WTC11 (cell line): Measurements from ENCODE around the gene PAMR1. TPM values are rescaled to one million over a fixed set of nuclear protein-coding genes. Genes with fewer than 3 reads are reported as not detected.

Experiments
- ATAC-seq: fragments of 200-7000 bp; cut with Tn5 transposase; 2 replicates; pipeline ENCODE4 v1.10.0; 2021; ENCODE audit warnings: mild to moderate bottlenecking, moderate library complexity
- CTCF ChIA-PET: fragments of 300-600 bp; sonication (Branson Sonifier 250); formaldehyde crosslinking; loops from one replicate; lab custom pipeline; 2021; ENCODE audit warnings: antibody characterized with exemption; lab: Charles Lee
- POLR2A ChIA-PET: fragments of 350-600 bp; sonication (Branson Sonifier 250); formaldehyde crosslinking; loops from one replicate; lab custom pipeline; 2021; ENCODE audit warnings: antibody characterized with exemption; lab: Charles Lee
- DNase-seq: peaks from one replicate; pipeline ENCODE4 v3.0.0; 2021; ENCODE audit warnings: low spot score
- H3K27ac Mint-ChIP-seq: 2 replicates; pipeline ENCODE4 v1.8.0; 2021; ENCODE audit warnings: mixed read lengths
- H3K27me3 Mint-ChIP-seq: 2 replicates; pipeline ENCODE4 v1.8.0; 2021; ENCODE audit warnings: low read depth, mild to moderate bottlenecking, moderate library complexity, mixed read lengths
- H3K36me3 Mint-ChIP-seq: 2 replicates; pipeline ENCODE4 v1.8.0; 2021; ENCODE audit warnings: mixed read lengths
- H3K4me1 Mint-ChIP-seq: 2 replicates; pipeline ENCODE4 v1.8.0; 2022; ENCODE audit warnings: mixed read lengths
- H3K4me3 Mint-ChIP-seq: 2 replicates; pipeline ENCODE4 v1.8.0; 2021; ENCODE audit warnings: mild to moderate bottlenecking, moderate library complexity, mixed read lengths
- H3K9me3 Mint-ChIP-seq: 2 replicates; pipeline ENCODE4 v1.8.0; 2021; ENCODE audit warnings: mixed read lengths
- CREB1 ChIP-seq: sonication (generic); formaldehyde crosslinking; IDR thresholded peaks from 2 replicates; pipeline ENCODE4 v1.8.0; 2023; ENCODE audit warnings: mild to moderate bottlenecking, missing genetic modification reagents
- ELF4 ChIP-seq: sonication (generic); formaldehyde crosslinking; IDR thresholded peaks from 2 replicates; pipeline ENCODE4 v1.8.1; 2022; ENCODE audit warnings: low read depth, mild to moderate bottlenecking, moderate library complexity, missing genetic modification reagents
- EMX1 ChIP-seq: fragments of 250-450 bp; sonication (Bioruptor Pico); IDR thresholded peaks from 2 replicates; pipeline ENCODE4 v1.8.0; 2021; ENCODE audit warnings: mild to moderate bottlenecking
- FOXJ3 ChIP-seq: sonication (generic); formaldehyde crosslinking; IDR thresholded peaks from 2 replicates; pipeline ENCODE4 v1.9.0; 2021; ENCODE audit warnings: missing genetic modification reagents, mild to moderate bottlenecking, borderline replicate concordance
- GABPB1 ChIP-seq: sonication (generic); formaldehyde crosslinking; IDR thresholded peaks from 2 replicates; pipeline ENCODE4 v1.8.1; 2023; ENCODE audit warnings: mild to moderate bottlenecking, missing genetic modification reagents
- GRHL2 ChIP-seq: fragments of 250-450 bp; sonication (Bioruptor Pico); IDR thresholded peaks from 2 replicates; pipeline ENCODE4 v1.8.0; 2022; ENCODE audit warnings: mild to moderate bottlenecking, moderate library complexity; ENCODE audit not compliant: insufficient replicate concordance, severe bottlenecking
- HMGXB4 ChIP-seq: sonication (generic); formaldehyde crosslinking; IDR thresholded peaks from 2 replicates; pipeline ENCODE4 v1.8.1; 2023; ENCODE audit warnings: mild to moderate bottlenecking, moderate library complexity, missing genetic modification reagents
- JAZF1 ChIP-seq: fragments of 250-450 bp; sonication (Bioruptor Pico); IDR thresholded peaks from 2 replicates; pipeline ENCODE4 v1.9.0; 2021; ENCODE audit warnings: moderate library complexity, mild to moderate bottlenecking, inconsistent platforms
- JUN ChIP-seq: sonication (generic); formaldehyde crosslinking; IDR thresholded peaks from 2 replicates; pipeline ENCODE4 v1.8.0; 2023; ENCODE audit warnings: mild to moderate bottlenecking, missing genetic modification reagents
- MYBL2 ChIP-seq: sonication (generic); formaldehyde crosslinking; IDR thresholded peaks from 2 replicates; pipeline ENCODE4 v1.8.1; 2023; ENCODE audit warnings: mild to moderate bottlenecking, moderate library complexity, missing genetic modification reagents
- NFE2L1 ChIP-seq: sonication (generic); formaldehyde crosslinking; IDR thresholded peaks from 2 replicates; pipeline ENCODE4 v1.8.1; 2023; ENCODE audit warnings: missing genetic modification reagents
- NFYB ChIP-seq: sonication (generic); formaldehyde crosslinking; conservative IDR thresholded peaks from 2 replicates; pipeline ENCODE4 v1.8.0; 2022; ENCODE audit warnings: low read depth, missing genetic modification reagents
- SMAD3 ChIP-seq: sonication (generic); formaldehyde crosslinking; IDR thresholded peaks from 2 replicates; pipeline ENCODE4 v1.8.0; 2022; ENCODE audit warnings: missing genetic modification reagents, mild to moderate bottlenecking, borderline replicate concordance
- USF2 ChIP-seq: sonication (generic); formaldehyde crosslinking; IDR thresholded peaks from 2 replicates; pipeline ENCODE4 v1.8.1; 2023; ENCODE audit warnings: mild to moderate bottlenecking, missing genetic modification reagents, moderate library complexity
- ZBTB21 ChIP-seq: sonication (generic); formaldehyde crosslinking; IDR thresholded peaks from 2 replicates; pipeline ENCODE4 v1.8.1; 2023; ENCODE audit warnings: mild to moderate bottlenecking, missing genetic modification reagents, borderline replicate concordance
- ZBTB43 ChIP-seq: sonication (generic); formaldehyde crosslinking; IDR thresholded peaks from 2 replicates; pipeline ENCODE4 v1.8.1; 2023; ENCODE audit warnings: mild to moderate bottlenecking, missing genetic modification reagents
- ZNF219 ChIP-seq: sonication (generic); formaldehyde crosslinking; IDR thresholded peaks from 2 replicates; pipeline ENCODE4 v1.8.0; 2023; ENCODE audit warnings: missing genetic modification reagents, mild to moderate bottlenecking, borderline replicate concordance
- ZNF232 ChIP-seq: sonication (generic); formaldehyde crosslinking; IDR thresholded peaks from 2 replicates; pipeline ENCODE4 v1.8.0; 2022; ENCODE audit warnings: mild to moderate bottlenecking, missing genetic modification reagents
- ZNF263 ChIP-seq: sonication (generic); formaldehyde crosslinking; IDR thresholded peaks from 2 replicates; pipeline ENCODE4 v1.8.1; 2022; ENCODE audit warnings: low read depth, mild to moderate bottlenecking, moderate library complexity, missing genetic modification reagents
- ZNF317 ChIP-seq: sonication (generic); formaldehyde crosslinking; IDR thresholded peaks from 2 replicates; pipeline ENCODE4 v1.8.1; 2023; ENCODE audit warnings: low read depth, mild to moderate bottlenecking, moderate library complexity, missing genetic modification reagents, borderline replicate concordance
- ZNF416 ChIP-seq: fragments of 250-450 bp; sonication (Bioruptor Pico); IDR thresholded peaks from 2 replicates; pipeline ENCODE4 v1.9.0; 2021; ENCODE audit warnings: mild to moderate bottlenecking, inconsistent platforms
- ZNF532 ChIP-seq: fragments of 250-450 bp; sonication (Bioruptor Pico); IDR thresholded peaks from 2 replicates; pipeline ENCODE4 v1.9.0; 2021; ENCODE audit warnings: mild to moderate bottlenecking, borderline replicate concordance
- total RNA-seq: library from RNA; stranded (reverse); gene quantifications from 3 replicates; pipeline ENCODE4 v1.2.3, GENCODE V29; 2021

The PAMR1 gene
- total RNA-seq, 1 experiment from 2014 or later = 3.2 TPM

GRCh38 chr11:35403765-35404387 is 121.5 kb downstream of the PAMR1 start:
- H3K9me3 Mint-ChIP-seq = no peaks in the 10 kb centered on the region
- ATAC-seq = no peak
- CTCF ChIA-PET = interaction anchor here (0.7 to 1.1 kb wide), 3 partner anchors 9 to 345 kb away, joined by 3 read pairs; no protein-coding TSS in a partner anchor
- peaks cover 27% of the 10 kb centered on the region for H3K4me1 Mint-ChIP-seq
- H3K36me3 Mint-ChIP-seq = no peaks in the 10 kb centered on the region
- no peak overlapping the region for H3K4me3 Mint-ChIP-seq
- TF ChIP-seq USF2 (CRISPR knock-in tag) (no peak), GRHL2 (CRISPR knock-in tag) (no peak), ZNF263 (CRISPR knock-in tag) (no peak), CREB1 (CRISPR knock-in tag) (no peak), GABPB1 (CRISPR knock-in tag) (no peak), ZNF219 (CRISPR knock-in tag) (no peak)
- no peak for DNase-seq
- POLR2A ChIA-PET = no interaction called here
- peaks cover 9% of the 10 kb centered on the region; the same call in 1 of the 2 replicates for H3K27me3 Mint-ChIP-seq
- H3K27ac Mint-ChIP-seq = no peak overlapping the region

- ChIA-PET CTCF (interaction anchor here (1.1 kb wide), 1 partner anchor 65 kb away, joined by 3 read pairs; no protein-coding TSS in a partner anchor), POLR2A (no interaction called here)
- no peaks in the 10 kb centered on the region for H3K36me3 Mint-ChIP-seq
- peaks cover 3% of the 10 kb centered on the region; the same call in 1 of the 2 replicates for H3K9me3 Mint-ChIP-seq
- peaks cover 9% of the 10 kb centered on the region; the same call in 1 of the 2 replicates for H3K27me3 Mint-ChIP-seq
- TF ChIP-seq HMGXB4 (CRISPR knock-in tag) (no peak), ZNF416 (CRISPR knock-in tag) (no peak), JUN (CRISPR knock-in tag) (no peak), NFE2L1 (CRISPR knock-in tag) (no peak), ZBTB21 (CRISPR knock-in tag) (no peak), ELF4 (CRISPR knock-in tag) (no peak), NFYB (CRISPR knock-in tag) (no peak), ZBTB43 (CRISPR knock-in tag) (no peak), ZNF232 (CRISPR knock-in tag) (no peak), JAZF1 (no peak), FOXJ3 (no peak), MYBL2 (CRISPR knock-in tag) (no peak), SMAD3 (CRISPR knock-in tag) (no peak), ZNF263 (CRISPR knock-in tag) (no peak), EMX1 (CRISPR knock-in tag) (no peak), ZNF532 (CRISPR knock-in tag) (no peak), ZNF317 (CRISPR knock-in tag) (no peak)
- H3K27ac Mint-ChIP-seq = no peak overlapping the region
- peaks cover 27% of the 10 kb centered on the region for H3K4me1 Mint-ChIP-seq
- H3K4me3 Mint-ChIP-seq = no peak overlapping the region
- ATAC-seq = no peak
- no peak for DNase-seq
Measured at GRCh38 chr11:35402751-35403660, 122.4 kb downstream of the PAMR1 start.
